Measurements from ENCODE around the gene NRARP.

Gene NRARP

DNA sequence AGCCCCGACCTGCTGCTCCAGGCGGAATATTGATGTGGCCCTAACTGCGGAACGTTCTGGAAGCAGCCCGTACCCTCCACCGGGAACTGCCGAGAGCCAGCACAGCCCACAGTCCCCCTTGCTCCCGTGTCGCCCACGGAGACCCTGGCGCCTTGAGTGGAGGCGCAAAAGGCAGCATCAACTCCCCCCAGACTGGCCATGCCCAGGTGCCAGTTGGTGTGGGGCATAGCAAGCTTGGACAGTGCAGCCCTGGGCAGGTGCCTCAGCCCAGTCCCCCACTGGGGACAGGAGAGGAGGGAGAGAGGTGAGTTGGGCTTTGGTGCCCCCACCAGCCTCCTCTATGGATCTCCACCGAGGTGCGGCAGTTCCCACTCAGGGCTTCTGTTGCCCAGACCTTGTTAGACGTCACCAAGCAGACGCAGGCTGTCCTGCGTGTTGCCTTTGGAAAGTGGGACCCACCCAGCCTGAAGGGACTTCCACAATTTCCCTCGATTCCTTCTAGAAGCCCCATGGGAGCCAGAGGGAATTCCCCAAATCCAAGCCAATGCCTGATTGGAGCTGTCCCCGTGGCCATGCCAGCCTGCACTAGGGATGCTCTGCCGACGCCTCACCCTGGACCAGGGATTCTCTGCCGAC, 19.8 kb upstream of the NRARP start:
- DNase-seq, result no peak

DNA sequence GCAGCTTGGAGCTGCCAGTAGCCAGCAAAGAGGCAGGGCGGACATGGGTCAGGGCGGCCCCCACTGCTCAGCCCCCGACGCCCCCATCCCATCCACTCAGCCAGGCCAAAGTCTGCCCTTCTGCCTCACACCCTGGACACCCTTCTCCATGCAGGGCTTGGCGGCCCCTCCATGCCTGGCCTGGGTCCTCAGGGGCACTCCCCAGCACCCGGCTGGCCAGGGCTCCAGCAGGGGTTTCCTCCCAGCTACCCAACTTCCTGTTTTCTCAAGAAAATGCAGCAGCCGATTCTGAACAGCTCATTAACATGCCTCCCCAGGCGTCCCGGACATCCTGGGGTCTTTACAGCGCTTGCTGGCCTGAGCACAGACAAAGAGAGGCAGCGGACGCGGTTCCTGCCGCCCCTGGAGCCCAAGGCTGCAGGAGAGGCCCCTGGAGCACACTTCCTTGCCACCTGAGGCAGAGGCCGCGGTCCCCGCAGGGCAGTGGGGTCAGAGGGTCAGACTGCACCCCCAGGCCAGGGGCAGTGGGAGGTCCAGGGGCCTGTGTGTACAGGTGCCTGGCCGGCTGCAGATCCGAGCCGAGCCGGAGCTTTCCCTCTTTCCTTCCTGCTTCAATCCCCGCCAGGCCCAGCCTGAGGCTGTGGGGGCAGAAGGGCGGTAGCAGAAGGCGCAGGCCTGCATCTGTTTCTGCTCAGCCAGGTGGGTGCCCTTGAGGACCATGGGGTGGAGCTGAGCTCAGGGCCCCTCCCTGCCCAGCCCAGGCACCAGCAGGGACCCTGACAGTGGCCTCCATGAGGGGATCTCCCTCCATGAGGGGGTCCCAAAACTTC, 18.7 kb upstream of the NRARP start:
- no peak for DNase-seq

DNA sequence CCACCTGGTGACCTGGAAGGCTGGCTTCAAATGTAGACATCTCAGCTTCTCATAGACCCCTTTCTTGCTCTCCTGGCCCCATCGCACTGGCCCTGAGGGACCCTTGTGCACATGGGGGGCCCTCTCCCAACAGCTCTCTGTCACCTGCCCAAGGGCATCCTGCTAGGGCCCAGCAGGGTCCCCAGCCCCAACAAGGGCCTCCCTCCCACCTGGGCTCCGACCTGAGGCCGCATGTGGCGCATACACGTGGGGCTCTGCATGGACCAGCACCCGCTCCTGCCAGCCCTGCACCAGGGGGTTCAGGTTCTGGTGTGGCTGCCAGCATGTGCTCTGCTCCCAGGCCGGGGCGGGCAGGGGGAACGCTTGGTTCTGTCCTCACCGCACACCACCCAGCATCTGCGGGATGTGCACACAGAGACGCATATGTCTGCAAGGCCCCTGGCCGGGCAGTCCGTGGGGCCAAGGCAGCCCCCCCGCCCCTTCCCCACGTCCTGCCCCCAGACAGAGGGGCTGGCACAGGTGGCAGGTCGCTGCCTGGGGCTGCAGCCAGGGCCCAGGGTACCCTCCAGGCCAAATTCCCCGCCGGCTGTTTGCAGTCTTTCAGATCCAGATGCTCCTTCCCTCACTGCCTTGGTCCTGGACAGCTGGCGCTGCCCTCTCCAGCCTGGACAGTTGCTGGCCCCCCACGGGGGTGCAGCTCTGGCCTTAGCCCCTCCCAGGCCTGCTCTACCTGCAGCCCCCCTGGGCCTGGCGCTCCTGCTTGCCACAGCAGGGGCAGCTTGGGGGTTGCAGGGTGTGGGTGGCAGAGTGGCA, 17.9 kb upstream of the NRARP start:
- DNase-seq, result no peak

DNA sequence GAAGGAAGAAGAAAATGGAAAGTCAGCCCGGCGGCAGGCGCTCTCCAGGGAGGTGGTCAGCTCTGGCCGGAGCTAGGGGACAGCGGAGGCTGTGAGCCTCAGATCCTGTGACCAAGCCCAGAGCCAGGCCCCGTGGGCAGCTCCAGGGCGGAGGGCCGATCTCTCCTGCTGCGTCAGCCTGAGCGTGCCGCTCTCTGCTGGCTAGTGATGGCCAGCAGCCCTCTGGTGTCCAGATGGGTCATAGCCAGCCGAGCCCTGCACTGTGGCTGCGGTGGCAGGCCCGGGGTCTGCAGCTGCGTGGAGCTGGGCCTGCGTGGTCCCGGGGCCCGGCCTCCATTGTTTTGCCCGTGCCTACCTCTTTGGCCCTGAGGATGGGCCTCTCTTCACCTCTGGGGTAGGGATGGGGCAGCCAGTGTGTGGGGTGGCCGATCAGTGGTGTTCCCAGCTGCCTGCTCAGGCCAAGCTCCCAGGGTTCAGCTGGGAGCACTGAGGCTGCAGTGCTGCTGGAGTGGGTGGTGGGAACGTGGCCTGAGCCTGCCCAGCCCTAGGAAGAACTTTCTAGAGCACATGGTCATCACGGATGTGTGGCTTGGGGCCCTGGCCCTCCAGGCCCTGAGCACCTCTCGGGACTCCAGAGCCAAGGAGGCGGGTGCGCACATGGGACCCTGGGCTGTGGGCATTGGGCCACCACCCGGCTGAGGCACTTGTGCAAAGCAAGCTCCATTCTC, 17.1 kb upstream of the NRARP start:
- DNase-seq, result no peak

DNA sequence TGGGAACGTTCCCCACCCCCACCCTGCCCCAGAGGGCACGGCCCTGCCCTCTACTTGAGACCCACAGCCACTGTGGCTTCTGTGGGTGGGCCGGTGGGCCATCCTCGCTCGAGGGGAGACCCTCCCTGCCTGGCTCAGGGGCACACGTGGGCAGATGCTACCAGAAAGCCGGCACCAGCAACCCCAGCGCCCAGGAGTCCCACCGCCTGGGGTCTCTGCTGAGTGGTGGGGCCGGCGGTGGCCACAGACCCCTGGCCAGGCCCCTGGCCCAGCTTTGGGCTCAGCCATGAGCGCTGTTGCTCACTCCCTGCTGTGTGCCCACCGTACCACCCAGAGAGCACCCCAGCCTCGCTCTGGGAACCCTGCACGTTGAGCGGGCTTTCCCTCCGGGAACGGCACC, 16.5 kb upstream of the NRARP start:
- DNase-seq, result no peak

DNA sequence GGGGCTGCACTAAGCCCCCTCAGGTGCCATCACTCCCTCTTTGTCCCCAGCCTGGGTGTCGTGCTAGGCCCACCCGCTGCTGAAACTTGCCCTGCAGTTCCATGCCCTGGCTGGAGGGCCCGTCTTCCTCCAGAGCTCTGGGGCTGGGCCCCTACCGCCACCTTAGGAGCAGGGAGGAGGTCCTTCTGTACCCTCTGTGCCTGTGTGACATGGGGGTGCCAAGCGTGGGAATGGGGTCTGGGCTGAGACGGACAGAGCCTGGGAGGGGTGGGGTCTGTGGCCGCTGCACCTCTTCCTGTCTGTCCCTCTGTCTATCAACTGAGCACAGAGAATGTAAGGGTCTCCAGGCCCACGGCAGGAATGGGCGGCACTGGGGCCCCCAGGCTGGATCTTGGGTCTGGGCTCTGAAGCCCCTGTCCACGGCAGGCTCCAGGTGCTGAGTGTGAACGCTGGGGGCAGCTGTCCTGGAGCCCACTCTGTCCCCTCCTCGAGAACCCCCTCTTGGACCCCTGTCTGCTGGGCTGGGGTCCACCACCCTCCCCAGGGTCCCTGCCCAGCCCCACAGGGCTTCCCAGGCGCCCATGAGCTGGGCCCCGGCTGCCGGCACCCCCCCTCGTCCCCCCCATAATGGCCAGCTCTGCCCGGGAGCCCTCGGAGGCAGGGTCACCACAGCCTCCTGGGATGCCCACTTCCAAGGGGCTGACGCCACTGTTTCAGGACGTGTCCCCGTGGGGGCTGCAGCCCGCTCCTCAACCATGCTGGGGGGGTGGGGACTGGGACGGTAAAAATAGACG, 15.8 kb upstream of the NRARP start:
- DNase-seq, result no peak

DNA sequence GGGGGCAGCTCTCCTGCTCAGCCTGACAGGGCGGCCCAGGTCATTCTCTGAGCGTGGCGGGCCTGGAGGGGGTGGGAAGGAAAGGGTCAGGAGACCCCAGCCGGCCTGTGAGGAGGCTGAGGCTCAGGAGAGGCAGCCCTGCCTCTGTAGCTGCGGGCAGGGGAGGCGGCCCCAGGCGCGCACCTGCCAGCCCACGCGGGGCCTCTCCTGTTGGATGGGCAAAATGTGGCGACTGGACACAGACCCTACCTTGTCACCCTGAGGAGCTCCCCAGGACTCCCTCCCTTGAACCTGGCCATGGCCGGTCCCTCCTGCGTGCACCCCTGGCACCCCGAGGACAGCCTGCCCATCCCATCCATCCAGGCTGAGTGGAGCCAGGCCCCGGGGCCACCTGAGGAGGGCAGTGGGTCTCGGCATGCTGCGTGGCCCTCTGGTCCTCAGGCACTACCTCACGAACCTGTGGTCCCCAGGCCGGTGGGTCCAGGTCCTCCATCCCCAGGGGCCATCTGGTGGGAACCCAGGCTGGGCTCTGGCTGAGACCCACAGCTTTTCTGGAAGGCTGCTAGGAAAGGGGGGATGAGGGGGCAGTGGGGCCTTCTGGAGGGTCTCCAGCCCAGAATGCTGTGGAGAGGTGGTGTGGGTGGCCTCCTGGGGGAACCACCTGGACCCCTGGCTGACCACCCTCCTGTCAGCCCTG, 15.1 kb upstream of the NRARP start:
- no peak for DNase-seq

DNA sequence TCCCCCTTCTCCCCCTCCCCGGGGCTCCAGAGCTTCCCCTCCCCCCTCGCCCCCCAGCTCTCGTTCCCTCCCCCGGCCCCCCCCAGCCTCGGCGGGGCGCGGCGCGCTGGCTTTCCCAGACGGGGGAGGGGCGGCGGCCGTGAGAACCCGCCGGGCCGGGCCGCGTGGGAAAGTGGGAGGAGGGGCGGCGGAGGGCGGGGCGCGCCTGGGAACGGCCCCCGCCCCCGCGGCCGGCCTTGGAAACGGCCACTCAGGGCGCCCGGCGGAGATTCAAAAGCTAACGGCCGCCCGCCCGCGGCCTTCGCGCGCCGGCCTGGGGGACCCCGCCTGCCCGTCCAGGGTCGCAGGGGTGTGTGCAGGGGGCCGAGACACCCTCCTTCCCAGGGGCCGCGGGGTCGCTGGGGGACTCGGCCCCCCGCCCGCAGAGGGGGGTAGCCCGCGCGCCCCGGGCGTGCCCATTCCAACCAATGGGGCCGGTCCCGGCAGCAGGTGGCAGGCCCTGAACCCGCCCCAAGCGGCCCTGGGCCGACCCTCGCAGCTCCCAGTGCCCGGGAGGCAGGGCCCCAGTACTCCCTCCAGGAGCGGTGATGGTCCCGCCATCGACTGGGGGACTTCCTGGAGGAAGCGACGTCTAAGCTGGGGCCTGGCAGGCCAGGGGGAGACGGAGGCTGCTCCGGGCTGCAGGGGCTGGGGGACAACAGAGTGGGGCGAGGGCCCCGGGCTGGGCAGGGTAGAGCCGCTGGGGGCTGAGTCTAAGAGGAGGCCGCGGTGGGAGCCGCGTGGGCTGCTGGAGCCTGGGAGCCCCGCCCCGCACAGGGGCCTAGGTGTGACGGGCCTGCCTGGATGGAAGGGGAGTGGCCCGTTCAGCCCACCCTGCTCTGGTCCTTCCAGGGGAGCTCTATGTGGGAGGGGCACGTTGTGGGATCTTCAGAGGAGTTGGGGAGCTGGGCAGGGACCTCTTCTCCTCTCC, 14.2 kb upstream of the NRARP start:
- DNase-seq, result no peak

DNA sequence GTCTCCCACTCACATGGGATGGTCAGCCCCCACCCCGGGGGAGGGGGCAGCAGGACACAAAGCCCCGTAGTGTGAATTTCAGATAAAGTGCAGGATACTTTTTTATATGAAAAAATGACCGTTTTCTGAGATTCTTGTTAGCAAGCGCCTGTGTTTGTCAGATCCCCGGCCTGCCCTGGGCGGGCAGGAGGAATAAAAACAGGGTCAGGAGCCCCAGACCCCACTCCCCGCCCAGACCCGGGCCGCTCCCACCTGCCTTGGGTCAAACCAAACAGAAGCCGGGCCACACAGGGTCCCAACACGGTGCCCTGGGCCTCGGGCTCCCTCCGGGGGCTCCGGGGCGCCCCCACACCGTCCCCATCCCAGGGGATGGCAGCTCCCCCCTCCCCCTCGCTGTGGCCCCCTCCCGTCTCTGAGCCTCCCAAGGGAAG, 13.5 kb upstream of the NRARP start:
- no peak for DNase-seq

DNA sequence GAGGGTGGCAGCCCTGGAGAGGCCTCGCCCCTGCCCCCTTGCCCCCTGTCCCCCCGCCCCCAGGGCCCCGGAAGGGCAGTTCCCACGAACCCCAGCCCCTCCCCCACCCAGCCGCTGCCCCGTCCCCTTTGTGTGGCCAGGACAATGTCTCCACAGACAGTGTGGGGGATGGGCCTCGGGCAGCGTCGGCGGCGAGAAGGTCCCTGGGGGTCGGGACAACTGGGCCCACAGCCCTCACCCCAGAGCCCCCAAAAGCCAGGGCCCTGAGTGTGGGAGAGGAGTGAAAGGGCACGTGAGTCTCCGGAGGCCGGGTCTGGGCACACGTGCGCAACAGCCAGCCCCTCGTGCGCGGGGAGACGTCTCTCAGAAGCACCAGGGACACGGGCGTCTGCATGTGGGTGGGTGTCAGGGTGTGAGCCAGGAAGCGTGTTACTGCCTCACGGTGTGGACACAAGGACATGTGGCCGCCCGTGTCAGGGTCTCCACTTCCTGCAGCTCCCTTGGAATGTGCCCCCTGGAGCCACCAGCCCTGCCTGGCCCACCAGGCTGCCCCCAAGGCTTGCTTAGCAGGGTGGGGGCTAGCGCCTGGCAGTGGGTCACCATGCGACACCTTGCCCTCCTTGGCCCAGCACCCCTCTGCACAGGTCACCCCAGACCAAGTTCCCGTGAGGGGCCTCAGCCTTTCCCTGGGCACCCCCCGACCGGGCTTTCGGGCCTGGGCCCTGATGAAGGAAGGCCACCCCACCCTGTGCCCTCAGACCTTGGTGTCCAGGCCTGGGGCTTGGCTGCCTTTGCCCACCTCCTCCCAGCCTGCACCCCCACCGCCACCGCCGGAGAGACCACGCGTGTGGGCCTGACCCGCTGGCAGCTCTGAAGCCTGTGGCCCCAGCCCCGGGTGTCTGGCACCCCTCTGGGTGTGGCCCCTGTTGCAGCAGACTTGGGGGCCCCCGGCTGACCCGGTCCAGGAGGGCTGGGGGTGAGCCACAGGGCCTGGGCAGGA, 12.8 kb upstream of the NRARP start:
- no peak for DNase-seq

DNA sequence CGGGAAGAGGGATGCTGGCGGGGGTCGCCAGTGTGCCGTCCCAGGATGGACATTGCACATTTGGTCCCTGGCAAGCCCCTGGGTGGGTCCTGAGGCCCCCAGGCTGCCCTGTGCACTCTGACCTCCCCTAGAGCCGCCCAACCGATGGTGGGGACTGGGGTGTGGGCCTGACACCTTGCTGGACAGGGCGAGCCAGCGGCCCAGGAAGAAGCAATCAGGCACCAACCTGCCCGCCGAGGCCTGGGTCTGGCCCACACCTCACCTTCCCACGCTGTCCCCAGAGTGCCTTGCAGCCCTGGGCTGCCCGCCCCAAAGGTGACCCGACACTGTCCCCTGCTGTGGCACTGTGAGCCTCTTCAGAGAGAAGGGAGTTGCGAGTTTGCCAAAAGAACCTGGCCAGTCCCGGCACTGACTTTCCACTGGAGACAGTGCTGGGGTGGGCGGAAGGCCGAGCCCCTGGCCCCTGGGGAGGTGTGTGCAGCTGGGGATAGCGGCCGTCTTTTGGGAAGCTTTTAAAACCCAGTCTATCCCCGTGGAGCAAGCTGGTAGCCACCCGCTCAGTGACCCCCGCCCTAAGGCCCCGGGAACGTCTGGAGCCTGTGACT, 12.0 kb upstream of the NRARP start:
- DNase-seq, result no peak

DNA sequence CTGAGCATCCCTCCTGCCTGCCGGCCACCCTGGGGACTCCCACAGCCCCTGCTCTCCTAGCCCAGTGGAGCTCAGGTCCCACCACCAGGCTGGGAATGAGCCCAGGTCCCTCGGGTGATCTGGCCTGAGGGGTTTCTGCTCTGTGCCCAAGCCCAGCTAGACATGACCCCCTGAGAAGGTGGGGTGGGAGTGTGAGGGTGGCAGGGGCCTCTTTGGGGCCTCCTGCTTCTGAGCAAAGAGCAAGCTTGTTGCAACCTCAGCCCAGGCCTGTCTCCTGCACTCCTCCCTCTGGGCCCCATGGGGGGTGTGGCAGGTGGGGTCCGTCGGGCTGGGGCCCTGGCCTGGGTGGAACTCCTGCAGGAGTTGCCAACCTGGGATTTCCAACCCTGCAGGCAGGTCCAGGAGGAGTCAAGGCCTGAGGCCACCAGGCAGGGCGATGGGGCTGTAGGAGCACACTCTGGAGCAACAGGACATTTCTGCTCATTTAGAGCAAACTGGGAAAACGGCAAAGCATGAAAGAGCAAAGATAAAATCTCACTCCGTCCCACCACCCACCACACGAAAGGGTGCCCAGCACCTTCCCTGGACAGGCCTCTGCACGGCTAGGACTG, 11.4 kb upstream of the NRARP start:
- DNase-seq, result no peak

DNA sequence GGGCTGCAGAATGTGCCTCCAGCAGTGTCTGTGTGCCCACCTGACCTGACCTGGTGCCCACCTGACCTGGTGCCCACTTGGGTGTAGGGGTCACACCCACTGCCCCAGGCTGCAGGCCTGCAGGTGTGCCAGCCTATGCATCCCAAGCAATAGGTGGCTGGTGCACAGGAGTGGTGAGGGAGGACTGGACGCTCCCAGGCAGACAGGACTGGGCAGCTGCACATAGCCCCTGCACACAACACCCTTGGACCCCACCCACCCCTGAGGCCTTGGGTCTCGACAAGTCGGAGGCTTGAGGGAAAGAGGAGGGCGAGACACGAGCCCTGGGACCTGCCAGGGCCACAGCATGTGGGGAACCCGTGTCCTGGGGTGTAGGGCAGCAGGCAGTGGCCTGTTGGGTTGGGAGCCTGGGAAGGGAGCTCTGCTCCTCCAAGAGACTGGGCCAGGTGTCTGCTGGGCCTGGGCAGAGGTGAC, 10.8 kb upstream of the NRARP start:
- DNase-seq, result no peak

DNA sequence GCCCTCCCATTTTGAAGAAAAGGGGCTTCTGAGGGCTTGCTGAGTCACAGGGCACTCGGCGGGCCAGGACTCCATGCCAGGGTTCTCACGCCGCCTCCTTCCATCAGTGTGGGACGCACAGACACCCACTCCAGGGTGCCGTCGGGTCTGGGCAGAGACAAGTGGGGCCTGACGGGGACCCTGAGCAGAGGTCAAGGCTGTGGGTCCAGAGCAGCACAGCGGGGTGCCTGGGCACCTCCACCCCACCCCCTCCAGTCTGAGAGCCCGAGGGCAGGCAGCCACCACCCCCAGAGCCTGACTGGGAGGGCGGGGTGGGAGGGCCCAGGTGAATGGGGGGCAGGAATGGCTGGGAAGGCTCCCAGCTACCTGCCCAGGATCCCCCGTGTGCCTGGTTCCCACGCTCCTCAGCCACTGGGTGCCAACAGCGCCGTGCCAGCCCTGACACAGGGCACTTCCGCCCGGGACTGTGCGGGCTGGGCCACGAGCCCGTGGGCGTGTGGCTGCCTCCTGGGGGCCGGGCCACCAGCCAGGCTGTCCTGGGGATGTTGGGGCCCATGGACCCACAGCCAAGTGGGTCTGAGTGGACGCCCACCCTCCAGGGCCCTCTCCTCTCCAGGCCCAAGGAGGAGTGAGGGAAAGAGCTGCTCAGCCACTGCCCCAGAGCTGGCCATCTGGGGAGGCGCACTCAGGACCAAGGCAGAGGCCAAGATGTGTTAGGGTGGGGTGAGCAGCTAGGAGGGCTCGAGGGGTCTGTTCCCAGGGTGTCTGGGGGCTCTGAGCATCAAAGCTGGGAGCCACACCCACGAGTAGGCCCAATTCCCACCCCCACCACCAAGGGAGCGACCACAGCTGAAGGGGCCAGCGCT, 10.1 kb upstream of the NRARP start:
- no peak for DNase-seq

DNA sequence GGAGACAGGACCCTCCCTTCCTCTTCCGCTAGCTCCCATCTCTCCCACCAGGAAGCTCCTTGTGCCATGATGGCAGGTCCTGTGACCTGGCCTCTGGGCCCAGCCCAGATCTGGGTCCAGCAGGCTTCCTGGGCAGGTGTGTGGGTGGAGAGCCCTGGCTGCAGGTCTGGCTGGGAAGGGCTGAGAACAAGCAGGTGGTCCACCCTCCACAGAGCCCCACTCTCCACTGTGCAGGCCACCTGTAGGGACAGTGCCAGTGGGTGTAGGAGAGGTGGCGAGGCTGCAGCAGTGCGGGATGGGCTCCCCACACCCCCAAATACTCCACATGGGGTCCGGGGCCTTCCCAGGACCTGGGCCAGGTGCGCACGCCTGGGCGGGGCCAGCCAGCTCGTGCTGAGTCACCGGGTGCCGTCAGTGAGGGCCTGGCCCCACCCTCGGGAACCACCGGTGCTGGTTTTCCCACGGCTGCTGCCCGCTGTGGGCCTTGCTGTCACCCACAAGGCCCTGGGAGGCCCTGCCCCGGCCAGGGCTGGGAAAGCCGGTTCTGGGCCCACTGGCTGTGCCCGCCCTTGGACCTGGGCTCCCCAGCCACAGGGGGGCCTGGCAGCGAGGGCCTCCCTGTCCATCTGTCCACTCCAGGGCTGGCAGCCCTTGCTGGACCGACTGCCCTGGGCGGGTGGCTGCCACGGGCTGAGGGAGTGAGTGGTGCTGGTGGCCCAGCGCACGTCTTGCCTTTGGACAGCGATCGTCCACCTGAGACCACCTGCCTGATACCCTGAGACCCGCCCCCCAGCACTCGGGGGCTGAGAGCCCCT, 9.3 kb upstream of the NRARP start:
- no peak for DNase-seq
